Mesenchymal stem cell (in vitro differentiated cells and primary cell): ENCODE data around the gene SCAF1.

Experiments used
- DNase-seq: peaks from one replicate; pipeline ENCODE4 v3.0.0-alpha.2; 2013
- H2AFZ ChIP-seq: one replicate; pipeline ENCODE4 v1.6.1; 2013; ENCODE audit warnings: low read depth, mild to moderate bottlenecking, control low read depth, inconsistent platforms, low read length, moderate library complexity
- H2AK5ac ChIP-seq: 2 replicates; pipeline ENCODE4 v1.6.1; 2013; ENCODE audit warnings: low read length, moderate library complexity, mild to moderate bottlenecking, inconsistent platforms; ENCODE audit not compliant: severe bottlenecking
- H2BK120ac ChIP-seq: one replicate; pipeline ENCODE4 v1.6.1; 2013; ENCODE audit warnings: low read depth, mild to moderate bottlenecking, inconsistent platforms, low read length, moderate library complexity
- H2BK12ac ChIP-seq, 2 experiments: one replicate each; pipeline ENCODE4 v1.6.1; 2013; ENCODE audit warnings: inconsistent platforms in 2 of 2, low read length in 2 of 2, mild to moderate bottlenecking in 2 of 2, moderate library complexity in 2 of 2, control low read depth in 1 of 2
- H2BK15ac ChIP-seq: one replicate; pipeline ENCODE4 v1.6.1; 2013; ENCODE audit warnings: mild to moderate bottlenecking, low read depth, inconsistent platforms; ENCODE audit not compliant: poor library complexity, severe bottlenecking
- H2BK5ac ChIP-seq: 2 replicates; pipeline ENCODE4 v1.6.1; 2013; ENCODE audit warnings: low read depth, mild to moderate bottlenecking, low read length, control low read depth, inconsistent platforms; ENCODE audit not compliant: poor library complexity, severe bottlenecking
- H3K14ac ChIP-seq, 2 experiments: one replicate each; pipeline ENCODE4 v1.6.1; 2013; ENCODE audit warnings: inconsistent platforms in 2 of 2, low read length in 2 of 2, control low read depth in 1 of 2, mild to moderate bottlenecking in 1 of 2, moderate library complexity in 1 of 2
- H3K18ac ChIP-seq, 2 experiments: one replicate each; pipeline ENCODE4 v1.6.1; 2013; ENCODE audit warnings: inconsistent platforms in 2 of 2, low read length in 2 of 2, control low read depth in 1 of 2, low read depth in 1 of 2, mild to moderate bottlenecking in 1 of 2
- H3K23ac ChIP-seq, 2 experiments: one replicate each; pipeline ENCODE4 v1.6.1; 2013; ENCODE audit warnings: inconsistent platforms in 2 of 2, low read length in 2 of 2, mild to moderate bottlenecking in 2 of 2, moderate library complexity in 2 of 2, control low read depth in 1 of 2
- H3K27ac ChIP-seq: 2 replicates; pipeline ENCODE4 v1.5.1; 2013; ENCODE audit warnings: mild to moderate bottlenecking, moderate library complexity, low read length, control low read depth, inconsistent platforms; ENCODE audit not compliant: poor library complexity, severe bottlenecking
- H3K27me3 ChIP-seq, 2 experiments: 2 replicates each; pipeline versions ENCODE4 v1.6.1 to v1.7.0; 2013; ENCODE audit warnings: low read length in 2 of 2, mild to moderate bottlenecking in 2 of 2, moderate library complexity in 2 of 2, control low read depth in 1 of 2, inconsistent platforms in 1 of 2; ENCODE audit not compliant: control insufficient read depth in 1 of 2, insufficient read depth in 1 of 2
- H3K36me3 ChIP-seq, 2 experiments: 2 replicates each; pipeline versions ENCODE4 v1.6.1 to v1.7.0; 2013; ENCODE audit warnings: low read length in 2 of 2, control low read depth in 1 of 2, inconsistent platforms in 1 of 2, low read depth in 1 of 2, mild to moderate bottlenecking in 1 of 2; ENCODE audit not compliant: insufficient read depth in 2 of 2, control insufficient read depth in 1 of 2
- H3K4ac ChIP-seq, 2 experiments: one replicate each; pipeline ENCODE4 v1.6.1; 2013; ENCODE audit warnings: inconsistent platforms in 2 of 2, low read length in 2 of 2, mild to moderate bottlenecking in 2 of 2, moderate library complexity in 2 of 2, control low read depth in 1 of 2, low read depth in 1 of 2
- H3K4me1 ChIP-seq: 2 replicates; pipeline ENCODE4 v1.6.1; 2013; ENCODE audit warnings: low read depth, low read length, control low read depth; ENCODE audit not compliant: control insufficient read depth, insufficient read depth
- H3K4me2 ChIP-seq: 2 replicates; pipeline ENCODE4 v1.6.1; 2013; ENCODE audit warnings: low read length, mild to moderate bottlenecking, inconsistent platforms; ENCODE audit not compliant: poor library complexity, severe bottlenecking
- H3K4me3 ChIP-seq, 2 experiments: 2 replicates each; pipeline versions ENCODE4 v1.5.1 to v1.7.0; 2013; ENCODE audit warnings: low read length in 2 of 2, mild to moderate bottlenecking in 2 of 2, control low read depth in 1 of 2, low read depth in 1 of 2; ENCODE audit not compliant: insufficient read depth in 1 of 2
- H3K79me1 ChIP-seq: replicated peaks from 2 replicates; pipeline ENCODE4 v1.6.1; 2013; ENCODE audit warnings: mild to moderate bottlenecking, control low read depth, low read length, inconsistent platforms; ENCODE audit not compliant: poor library complexity, severe bottlenecking
- H3K9ac ChIP-seq: 2 replicates; pipeline ENCODE4 v1.7.0; 2013; ENCODE audit warnings: mild to moderate bottlenecking, low read length, moderate library complexity
- H3K9me3 ChIP-seq: 2 replicates; pipeline ENCODE4 v1.7.0; 2013; ENCODE audit warnings: mild to moderate bottlenecking, low read length; ENCODE audit not compliant: control insufficient read depth
- H4K8ac ChIP-seq: one replicate; pipeline ENCODE4 v1.6.1; 2013; ENCODE audit warnings: inconsistent platforms, mild to moderate bottlenecking, low read length, moderate library complexity
- H4K91ac ChIP-seq: one replicate; pipeline ENCODE4 v1.6.1; 2013; ENCODE audit warnings: mild to moderate bottlenecking, low read length, inconsistent platforms
- WGBS: methylation state at CpG from one replicate; pipeline ENCODE4 v1.1.7; 2013; ENCODE audit warnings: mixed read lengths; 5-methylcytosine and 5-hydroxymethylcytosine counted together

SCAF1 gene

GRCh38 chr19:49596954-49597702 lies 44.9 kb upstream of the SCAF1 start:
- Histone ChIP-seq H3K79me1 (peaks cover 26% of the 10 kb centered on the region), H3K4me2 (no peak overlapping the region), H3K9me3 (no peaks in the 10 kb centered on the region), H4K8ac (no peak overlapping the region), H3K36me3 (peaks cover 61 to 80% of the 10 kb centered on the region in 2 experiments), H2BK120ac (no peak overlapping the region), H2AFZ (no peak overlapping the region), H3K27ac (no peak overlapping the region), H3K4ac (no peak overlapping the region), H2BK5ac (no peak overlapping the region), H3K4me1 (peaks cover 4% of the 10 kb centered on the region), H2AK5ac (no peak overlapping the region), H3K27me3 (no peaks in the 10 kb centered on the region), H2BK12ac (no peak overlapping the region), H2BK15ac (no peak overlapping the region), H3K14ac (no peak overlapping the region), H3K4me3 (no peak overlapping the region), H3K9ac (no peak overlapping the region), H3K23ac (no peak overlapping the region), H4K91ac (no peak overlapping the region), H3K18ac (no peak overlapping the region)
- DNase-seq = no peak
- WGBS = 98% methylated on average over 65 of the region's 65 CpGs

- no peak overlapping the region for H3K4me2 ChIP-seq
- no peaks in the 10 kb centered on the region for H3K27me3 ChIP-seq
- H2AFZ ChIP-seq = no peak overlapping the region
- H2BK15ac ChIP-seq = no peak overlapping the region
- peaks cover 67 to 84% of the 10 kb centered on the region in 2 experiments for H3K36me3 ChIP-seq
- H2AK5ac ChIP-seq = no peak overlapping the region
- no peak overlapping the region for H3K14ac ChIP-seq
- H4K91ac ChIP-seq = no peak overlapping the region
- H3K18ac ChIP-seq = no peak overlapping the region
- peaks cover 26% of the 10 kb centered on the region for H3K79me1 ChIP-seq
- no peak overlapping the region for H3K23ac ChIP-seq
- 99% methylated on average over 29 of the region's 29 CpGs for WGBS
- no peak overlapping the region for H3K4me3 ChIP-seq
- H3K4ac ChIP-seq = no peak overlapping the region
- no peaks in the 10 kb centered on the region for H3K9me3 ChIP-seq
- H3K4me1 ChIP-seq = peaks cover 4% of the 10 kb centered on the region
- H3K27ac ChIP-seq = no peak overlapping the region
- DNase-seq = no peak
- H2BK5ac ChIP-seq = no peak overlapping the region
- no peak overlapping the region for H2BK120ac ChIP-seq
- no peak overlapping the region for H4K8ac ChIP-seq
- H3K9ac ChIP-seq = no peak overlapping the region
- H2BK12ac ChIP-seq = no peak overlapping the region
These were observed 44.4 kb upstream of the SCAF1 start for GRCh38 chr19:49597703-49597974.

GRCh38 chr19:49599378-49600295 lies 42.4 kb upstream of the SCAF1 start:
- no peak overlapping the region for H3K4ac ChIP-seq

GRCh38 chr19:49601482-49602038 lies 40.4 kb upstream of the SCAF1 start:
- Histone ChIP-seq H2BK5ac (no peak overlapping the region), H3K79me1 (peaks cover 22% of the 10 kb centered on the region), H2BK120ac (no peak overlapping the region), H3K14ac (no peak overlapping the region), H3K4me1 (no peaks in the 10 kb centered on the region), H3K9ac (no peak overlapping the region), H3K4me3 (no peak overlapping the region), H3K4ac (no peak overlapping the region), H2BK15ac (no peak overlapping the region), H3K27me3 (no peaks in the 10 kb centered on the region), H2AFZ (no peak overlapping the region), H3K9me3 (no peaks in the 10 kb centered on the region), H3K18ac (no peak overlapping the region), H3K4me2 (no peak overlapping the region), H3K23ac (no peak overlapping the region), H2BK12ac (no peak overlapping the region), H4K91ac (no peak overlapping the region), H4K8ac (no peak overlapping the region), H3K36me3 (peaks cover 81 to 91% of the 10 kb centered on the region in 2 experiments), H2AK5ac (no peak overlapping the region), H3K27ac (no peak overlapping the region)
- 97% methylated on average over 37 of the region's 38 CpGs for WGBS
- no peak for DNase-seq

More at GRCh38 chr19:49599378-49600295, 42.4 kb upstream of the SCAF1 start:
- WGBS = 95% methylated on average over 26 of the region's 26 CpGs
- H3K27me3 ChIP-seq = no peaks in the 10 kb centered on the region
- no peak overlapping the region for H3K27ac ChIP-seq
- no peak overlapping the region for H3K23ac ChIP-seq
- no peak overlapping the region for H3K14ac ChIP-seq
- H3K9ac ChIP-seq = no peak overlapping the region
- DNase-seq = no peak
- no peak overlapping the region for H2BK5ac ChIP-seq
- H2BK15ac ChIP-seq = no peak overlapping the region
- no peak overlapping the region for H3K4me2 ChIP-seq
- no peak overlapping the region for H4K8ac ChIP-seq
- peaks cover 26% of the 10 kb centered on the region for H3K79me1 ChIP-seq
- no peak overlapping the region for H2BK120ac ChIP-seq
- H2AK5ac ChIP-seq = no peak overlapping the region
- H3K4me3 ChIP-seq = no peak overlapping the region
- peaks cover 74 to 96% of the 10 kb centered on the region in 2 experiments for H3K36me3 ChIP-seq
- H2BK12ac ChIP-seq = no peak overlapping the region
- no peak overlapping the region for H2AFZ ChIP-seq
- no peak overlapping the region for H3K18ac ChIP-seq
- H3K4me1 ChIP-seq = peaks cover 1% of the 10 kb centered on the region
- no peaks in the 10 kb centered on the region for H3K9me3 ChIP-seq
- H4K91ac ChIP-seq = no peak overlapping the region
